Pulmonary artery endothelial cell (primary cell): ENCODE results near the gene LAMA3. TPM values are rescaled to one million over a fixed set of nuclear protein-coding genes. Genes with fewer than 3 reads are reported as not detected.
"Not testable (repeated sequence)": the region's sequence is repeated elsewhere in the genome, so short reads cannot be mapped to it uniquely, and the experiment has no call there.

Experiments used
- DNase-seq: peaks from one replicate; pipeline ENCODE4 v3.0.0-alpha.2; 2011; ENCODE audit warnings: low read depth, low spot score
- total RNA-seq: library from RNA; depleted of rRNA; stranded (reverse); fragments of >200 nt; gene quantifications from 2 replicates; pipeline ENCODE4 v1.2.3, GENCODE V29; 2014

The LAMA3 gene
- total RNA-seq, 1 donor from 2014 or later, result 5.5 TPM

GRCh38 chr18:23731861-23732260 is 42.6 kb downstream of the LAMA3 start:
- DNase-seq, result no peak

GRCh38 chr18:23732439-23732838 is 43.2 kb downstream of the LAMA3 start:
- no peak for DNase-seq

GRCh38 chr18:23733265-23733664 is 44.0 kb downstream of the LAMA3 start:
- DNase-seq, result not testable (repeated sequence)

GRCh38 chr18:23733895-23734294 is 44.6 kb downstream of the LAMA3 start:
- no peak for DNase-seq

- no peak for DNase-seq
Observed at GRCh38 chr18:23735021-23735464, 45.8 kb downstream of the LAMA3 start.

GRCh38 chr18:23737578-23737977 is 48.3 kb downstream of the LAMA3 start:
- DNase-seq, result no peak

GRCh38 chr18:23738151-23738550 is 48.9 kb downstream of the LAMA3 start:
- no peak for DNase-seq

GRCh38 chr18:23738575-23738974 is 49.3 kb downstream of the LAMA3 start:
- no peak for DNase-seq

GRCh38 chr18:23740105-23740830 is 51.0 kb downstream of the LAMA3 start:
- DNase-seq, result no peak

- DNase-seq, result not testable (repeated sequence)
Observed at GRCh38 chr18:23741967-23742366, 52.7 kb downstream of the LAMA3 start.

GRCh38 chr18:23743733-23744333 is 54.6 kb downstream of the LAMA3 start:
- DNase-seq, result no peak

- DNase-seq, result no peak
Observed at GRCh38 chr18:23745366-23745765, 56.1 kb downstream of the LAMA3 start.

GRCh38 chr18:23746851-23747250 is 57.6 kb downstream of the LAMA3 start:
- no peak for DNase-seq

- DNase-seq, result no peak
Observed at GRCh38 chr18:23752363-23752762, 63.1 kb downstream of the LAMA3 start.

- DNase-seq, result no peak
Observed at GRCh38 chr18:23752796-23753195, 63.5 kb downstream of the LAMA3 start.

- no peak for DNase-seq
Observed at GRCh38 chr18:23756590-23757436, 67.6 kb downstream of the LAMA3 start.

GRCh38 chr18:23757437-23757733 is 68.1 kb downstream of the LAMA3 start:
- DNase-seq, result no peak

- no peak for DNase-seq
Observed at GRCh38 chr18:23758281-23758680, 69.0 kb downstream of the LAMA3 start.

GRCh38 chr18:23761941-23762340 is 72.7 kb downstream of the LAMA3 start:
- DNase-seq, result no peak

GRCh38 chr18:23763343-23763742 is 74.1 kb downstream of the LAMA3 start:
- no peak for DNase-seq

- no peak for DNase-seq
Observed at GRCh38 chr18:23765931-23766330, 76.7 kb downstream of the LAMA3 start.

- no peak for DNase-seq
Observed at GRCh38 chr18:23772327-23773024, 83.2 kb downstream of the LAMA3 start.
